Measurements from ENCODE around the gene PHYKPL. TPM values are rescaled to one million over a fixed set of nuclear protein-coding genes. Genes with fewer than 3 reads are reported as not detected.

The PHYKPL gene
- total and polyA plus RNA-seq, 2 donors (not counting 1 experiment from before 2014, with no cell fraction given): 263 to 313 TPM

GRCh38 chr5:178235588-178235974, 3.0 kb upstream of the PHYKPL start:
- H3K4me3 Mint-ChIP-seq: no peak overlapping the region
- Histone ChIP-seq H4K20me1 (ENCODE audit: control insufficient read depth, insufficient read depth, low read length, poor library complexity, severe bottlenecking) (peaks cover 15% of the 10 kb centered on the region), H3K79me2 (ENCODE audit: control insufficient read depth, insufficient read depth, low read length) (peaks cover 15% of the 10 kb centered on the region), H3K27ac (ENCODE audit: low read length in 2 of 2) (no peak overlapping the region), H3K9ac (ENCODE audit: low read length) (no peak overlapping the region), H3K4me3 (ENCODE audit: control extremely low read depth in 1 of 5, extremely low read depth in 1 of 5, insufficient read depth in 1 of 5, low read depth in 2 of 5, low read length in 4 of 5) (no peak overlapping the region), H3K4me1 (ENCODE audit: control insufficient read depth in 2 of 2, insufficient read depth in 2 of 2, low read length in 2 of 2) (peaks cover 44 to 64% of the 10 kb centered on the region in 2 donors), H3K4me2 (replicated peaks; ENCODE audit: low read depth, low read length, poor library complexity, severe bottlenecking) (no peak overlapping the region), H2AFZ (ENCODE audit: insufficient read depth, low read depth, low read length, poor library complexity, severe bottlenecking) (no peak overlapping the region), H3K9me3 (ENCODE audit: control extremely low read depth in 1 of 3, control insufficient read depth in 2 of 3, insufficient read depth in 1 of 3, low read length in 2 of 3) (no peaks in the 10 kb centered on the region), H3K36me3 (replicated peaks in 1 of 2; ENCODE audit: control extremely low read depth in 1 of 2, control insufficient read depth in 1 of 2, extremely low read depth in 1 of 2, insufficient read depth in 2 of 2, low read length in 1 of 2) (peaks cover 0 to 10% of the 10 kb centered on the region in 2 experiments), H3K27me3 (replicated peaks in 1 of 4; ENCODE audit: control extremely low read depth in 1 of 4, control insufficient read depth in 3 of 4, insufficient read depth in 4 of 4, low read length in 3 of 4) (no peaks in the 10 kb centered on the region)
- intact Hi-C loops (cut with micrococcal nuclease): loop anchor here (10.0 kb wide), 1 partner anchor 389 kb away; the partner anchor contains the start of gene CLK4
- H3K9me3 Mint-ChIP-seq (ENCODE audit: insufficient read depth): no peaks in the 10 kb centered on the region
- 93% methylated on average over 1 of the region's 3 CpGs for WGBS (ENCODE audit: insufficient coverage)
- ChIA-PET CTCF (interaction anchor here (1.0 to 2.7 kb wide), 11 partner anchors 8 to 392 kb away, joined by 3 to 12 read pairs (median 4); partner anchors contain the start of genes HNRNPAB and NHP2), POLR2A (interaction anchor here (0.7 kb wide), 1 partner anchor 199 kb away, joined by 6 read pairs; no protein-coding TSS in a partner anchor)
- peak overlapping the region; percentile 61 for H3K27ac Mint-ChIP-seq
- ATAC-seq (ENCODE audit: low read depth) (no peak), DNase-seq (no peak)
- no peak for TF ChIP-seq EZH2 (IDR thresholded peaks at IDR 0.05; ENCODE audit: borderline replicate concordance, insufficient read depth, low read depth, low read length, poor library complexity, severe bottlenecking)
- H3K4me1 Mint-ChIP-seq: peaks cover 52% of the 10 kb centered on the region
- H3K27me3 Mint-ChIP-seq: no peaks in the 10 kb centered on the region

DNA sequence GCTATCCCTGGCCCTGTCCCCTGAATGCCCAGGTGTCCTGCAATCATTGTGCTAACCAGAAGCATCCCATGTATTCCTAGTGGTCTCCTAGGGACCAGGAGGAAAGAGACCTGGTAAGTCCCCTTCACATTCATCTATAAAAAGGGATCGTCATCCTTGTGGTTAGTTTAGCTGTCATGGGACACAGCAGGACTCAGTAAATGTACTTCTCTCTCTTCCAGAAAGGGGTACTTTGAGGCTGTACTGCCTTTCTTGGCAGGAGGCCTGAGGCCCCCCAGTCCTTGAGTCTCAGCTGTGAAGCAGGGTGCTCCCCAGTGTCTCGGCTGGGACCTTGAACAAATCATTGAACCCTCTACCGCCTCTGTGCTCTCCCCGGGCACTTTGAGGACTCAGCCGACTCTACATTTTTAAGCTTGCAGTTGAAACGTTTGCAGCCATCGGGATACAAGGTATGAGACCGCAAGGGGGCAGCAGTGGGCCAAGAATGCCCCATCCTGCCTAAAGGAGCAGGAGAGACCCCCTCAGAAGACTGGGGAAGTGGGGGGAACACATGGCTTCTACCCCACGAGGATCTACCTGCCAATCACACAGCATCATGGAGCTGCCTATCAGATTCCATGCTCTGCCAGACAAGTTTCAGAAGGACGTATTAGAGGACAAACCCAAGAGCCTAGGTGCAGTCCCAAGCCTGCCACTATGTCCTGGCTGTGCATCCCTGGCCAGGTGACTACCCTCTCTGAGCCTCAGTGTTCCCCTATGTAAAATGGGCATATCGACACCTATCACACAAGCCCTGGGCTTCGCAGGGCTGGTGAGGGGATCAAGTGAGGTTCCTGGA, 2.4 kb upstream of the PHYKPL start:
- peak overlapping the region; percentile 68 for H2AFZ ChIP-seq (ENCODE audit: insufficient read depth, low read depth, low read length, poor library complexity, severe bottlenecking)
- no peaks in the 10 kb centered on the region for H3K9me3 Mint-ChIP-seq (ENCODE audit: insufficient read depth)
- POLR2A ChIA-PET: interaction anchor here (0.6 to 0.7 kb wide), 2 partner anchors 25 to 116 kb away, joined by 3 to 5 read pairs; no protein-coding TSS in a partner anchor

More for the DNA sequence above, 2.4 kb upstream of the PHYKPL start:
- H3K4me1 Mint-ChIP-seq: peaks cover 53% of the 10 kb centered on the region
- H3K27me3 Mint-ChIP-seq: no peaks in the 10 kb centered on the region
- H3K27me3 ChIP-seq (replicated peaks in 1 of 4; ENCODE audit: control extremely low read depth in 1 of 4, control insufficient read depth in 3 of 4, insufficient read depth in 4 of 4, low read length in 3 of 4): no peaks in the 10 kb centered on the region
- CTCF ChIA-PET: interaction anchor here (0.6 to 2.7 kb wide), 16 partner anchors 9 to 1302 kb away, joined by 3 to 12 read pairs (median 4); partner anchors contain the start of genes HNRNPAB and NHP2
- H3K9ac ChIP-seq (ENCODE audit: low read length): no peak overlapping the region
- H3K79me2 ChIP-seq (ENCODE audit: control insufficient read depth, insufficient read depth, low read length): peaks cover 21% of the 10 kb centered on the region
- H3K4me3 ChIP-seq (ENCODE audit: control extremely low read depth in 1 of 5, extremely low read depth in 1 of 5, insufficient read depth in 1 of 5, low read depth in 2 of 5, low read length in 4 of 5): no peak overlapping the region
- no peak overlapping the region for H3K27ac ChIP-seq (ENCODE audit: low read length in 2 of 2)
- H3K4me3 Mint-ChIP-seq: peak overlapping the region; percentile 0
- no peak overlapping the region for H3K4me2 ChIP-seq (replicated peaks; ENCODE audit: low read depth, low read length, poor library complexity, severe bottlenecking)
- H3K4me1 ChIP-seq (ENCODE audit: control insufficient read depth in 2 of 2, insufficient read depth in 2 of 2, low read length in 2 of 2): peaks cover 41 to 64% of the 10 kb centered on the region in 2 donors
- no peaks in the 10 kb centered on the region for H3K9me3 ChIP-seq (ENCODE audit: control extremely low read depth in 1 of 3, control insufficient read depth in 2 of 3, insufficient read depth in 1 of 3, low read length in 2 of 3)
- ATAC-seq (ENCODE audit: low read depth): peak; percentile 8
- 10% methylated on average over 8 of the region's 12 CpGs for WGBS (ENCODE audit: insufficient coverage)
- peak overlapping the region; percentile 6 for H3K27ac Mint-ChIP-seq
- peak; percentile 77 for DNase-seq
- peaks cover 21% of the 10 kb centered on the region for H4K20me1 ChIP-seq (ENCODE audit: control insufficient read depth, insufficient read depth, low read length, poor library complexity, severe bottlenecking)
- TF ChIP-seq, protein P1, sequence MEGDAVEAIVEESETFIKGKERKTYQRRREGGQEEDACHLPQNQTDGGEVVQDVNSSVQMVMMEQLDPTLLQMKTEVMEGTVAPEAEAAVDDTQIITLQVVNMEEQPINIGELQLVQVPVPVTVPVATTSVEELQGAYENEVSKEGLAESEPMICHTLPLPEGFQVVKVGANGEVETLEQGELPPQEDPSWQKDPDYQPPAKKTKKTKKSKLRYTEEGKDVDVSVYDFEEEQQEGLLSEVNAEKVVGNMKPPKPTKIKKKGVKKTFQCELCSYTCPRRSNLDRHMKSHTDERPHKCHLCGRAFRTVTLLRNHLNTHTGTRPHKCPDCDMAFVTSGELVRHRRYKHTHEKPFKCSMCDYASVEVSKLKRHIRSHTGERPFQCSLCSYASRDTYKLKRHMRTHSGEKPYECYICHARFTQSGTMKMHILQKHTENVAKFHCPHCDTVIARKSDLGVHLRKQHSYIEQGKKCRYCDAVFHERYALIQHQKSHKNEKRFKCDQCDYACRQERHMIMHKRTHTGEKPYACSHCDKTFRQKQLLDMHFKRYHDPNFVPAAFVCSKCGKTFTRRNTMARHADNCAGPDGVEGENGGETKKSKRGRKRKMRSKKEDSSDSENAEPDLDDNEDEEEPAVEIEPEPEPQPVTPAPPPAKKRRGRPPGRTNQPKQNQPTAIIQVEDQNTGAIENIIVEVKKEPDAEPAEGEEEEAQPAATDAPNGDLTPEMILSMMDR (IDR thresholded peaks at IDR 0.05): peak; percentile 82
- TF ChIP-seq EZH2 (IDR thresholded peaks at IDR 0.05; ENCODE audit: borderline replicate concordance, insufficient read depth, low read depth, low read length, poor library complexity, severe bottlenecking): no peak
- intact Hi-C loops (cut with micrococcal nuclease): loop anchor here (10.0 kb wide), 1 partner anchor 390 kb away; the partner anchor contains the start of gene CLK4
- H3K36me3 ChIP-seq (replicated peaks in 1 of 2; ENCODE audit: control extremely low read depth in 1 of 2, control insufficient read depth in 1 of 2, extremely low read depth in 1 of 2, insufficient read depth in 2 of 2, low read length in 1 of 2): peaks cover 0 to 16% of the 10 kb centered on the region in 2 experiments

Data from B cell (primary cell).